GM13977 (cell line): ENCODE measurements around the gene FGF4.

ENCODE experiments used
- DNase-seq: peaks from one replicate; pipeline ENCODE4 v3.0.0; 2012; ENCODE audit warnings: low spot score
- in situ Hi-C: fragments of 300-500 bp; cut with MboI; formaldehyde crosslinking; loops from one replicate; pipeline ENCODE4 v1.12.0; 2022; ENCODE audit warnings: low sequenced_read_pairs, low pct_unique_long_range_greater_than_20kb, mixed read lengths, inconsistent platforms; ENCODE audit not compliant: unreplicated experiment
- TF ChIP-seq, protein P1 (sequence below): IDR thresholded peaks from 2 replicates; pipeline ENCODE4 v1.5.1; 2012; ENCODE audit warnings: mild to moderate bottlenecking, control low read depth; ENCODE audit not compliant: insufficient read depth; ENCODE audit errors: extremely low read depth, missing control alignments

The FGF4 gene

GRCh38 chr11:69808667-69809086 is 33.5 kb upstream of the FGF4 start:
- TF ChIP-seq, protein P1, sequence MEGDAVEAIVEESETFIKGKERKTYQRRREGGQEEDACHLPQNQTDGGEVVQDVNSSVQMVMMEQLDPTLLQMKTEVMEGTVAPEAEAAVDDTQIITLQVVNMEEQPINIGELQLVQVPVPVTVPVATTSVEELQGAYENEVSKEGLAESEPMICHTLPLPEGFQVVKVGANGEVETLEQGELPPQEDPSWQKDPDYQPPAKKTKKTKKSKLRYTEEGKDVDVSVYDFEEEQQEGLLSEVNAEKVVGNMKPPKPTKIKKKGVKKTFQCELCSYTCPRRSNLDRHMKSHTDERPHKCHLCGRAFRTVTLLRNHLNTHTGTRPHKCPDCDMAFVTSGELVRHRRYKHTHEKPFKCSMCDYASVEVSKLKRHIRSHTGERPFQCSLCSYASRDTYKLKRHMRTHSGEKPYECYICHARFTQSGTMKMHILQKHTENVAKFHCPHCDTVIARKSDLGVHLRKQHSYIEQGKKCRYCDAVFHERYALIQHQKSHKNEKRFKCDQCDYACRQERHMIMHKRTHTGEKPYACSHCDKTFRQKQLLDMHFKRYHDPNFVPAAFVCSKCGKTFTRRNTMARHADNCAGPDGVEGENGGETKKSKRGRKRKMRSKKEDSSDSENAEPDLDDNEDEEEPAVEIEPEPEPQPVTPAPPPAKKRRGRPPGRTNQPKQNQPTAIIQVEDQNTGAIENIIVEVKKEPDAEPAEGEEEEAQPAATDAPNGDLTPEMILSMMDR: no peak
- in situ Hi-C loops: no loop called here
- no peak for DNase-seq

GRCh38 chr11:69807106-69807815 is 32.1 kb upstream of the FGF4 start:
- no peak for DNase-seq
- in situ Hi-C loops: no loop called here
- TF ChIP-seq, protein P1: no peak

DNA sequence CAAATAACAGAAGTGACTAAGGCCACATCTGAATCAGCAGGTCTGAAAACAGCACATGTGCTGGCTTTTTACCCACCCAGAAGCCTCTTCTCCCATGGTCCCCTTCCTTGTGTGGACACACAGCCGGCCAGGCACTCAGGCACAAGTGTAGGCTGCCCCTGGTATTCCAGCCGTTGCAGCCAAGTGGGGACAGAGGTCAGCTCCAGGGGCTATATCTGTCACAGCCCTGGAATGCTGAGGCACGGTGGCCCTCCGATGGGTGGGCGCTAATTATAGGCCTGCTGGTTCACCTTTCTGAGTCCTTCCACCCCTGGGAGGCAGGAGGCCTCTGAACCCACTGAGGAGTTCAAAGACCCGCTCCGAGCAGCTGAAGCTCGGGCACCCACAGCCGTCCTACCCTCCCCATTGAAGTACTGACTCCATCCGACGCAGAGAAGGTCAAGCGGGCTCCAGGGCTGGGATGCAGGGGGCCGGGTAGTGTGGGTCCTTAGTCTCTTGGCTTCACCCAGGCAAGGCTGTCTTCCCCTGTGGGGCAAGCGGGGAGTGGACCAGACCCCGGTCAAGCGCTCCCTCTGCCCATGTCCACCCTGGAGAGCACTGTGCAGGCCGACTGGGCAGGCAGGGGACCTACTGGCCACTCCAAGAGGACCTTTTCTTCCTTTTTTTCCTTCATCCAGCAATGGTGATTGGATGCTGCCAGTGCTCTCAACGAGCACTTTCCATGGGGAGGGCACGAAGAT is 29.8 kb upstream of the FGF4 start:
- TF ChIP-seq, protein P1: no peak
- in situ Hi-C loops: no loop called here
- DNase-seq: no peak

DNA sequence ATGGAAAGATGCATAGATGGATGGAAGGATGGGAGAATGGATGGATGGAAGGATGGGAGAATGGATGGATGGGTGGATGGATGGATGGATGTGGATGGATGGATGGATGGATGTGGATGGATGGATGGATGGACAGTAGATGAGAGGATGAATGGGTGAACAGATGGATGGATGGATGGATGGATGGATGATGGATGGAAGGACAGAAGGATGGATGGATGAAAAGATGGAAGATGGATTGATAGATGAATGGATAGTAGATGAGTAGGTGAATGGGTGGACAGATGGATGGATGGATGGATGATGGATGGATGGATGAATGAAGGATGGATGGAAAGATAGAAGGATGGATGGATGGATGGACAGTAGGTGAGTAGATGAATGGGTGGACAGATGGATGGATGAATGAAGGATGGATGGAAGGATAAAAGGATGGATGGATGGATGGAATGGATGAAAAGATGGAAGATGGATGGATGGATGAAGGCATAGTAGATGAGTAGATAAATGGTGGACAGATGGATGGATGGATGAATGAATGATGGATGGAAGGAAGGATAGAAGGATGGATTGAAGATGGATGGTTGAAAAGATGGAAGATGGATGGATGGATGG is 28.6 kb upstream of the FGF4 start:
- TF ChIP-seq, protein P1: no peak
- DNase-seq: no peak
- in situ Hi-C loops: no loop called here

DNA sequence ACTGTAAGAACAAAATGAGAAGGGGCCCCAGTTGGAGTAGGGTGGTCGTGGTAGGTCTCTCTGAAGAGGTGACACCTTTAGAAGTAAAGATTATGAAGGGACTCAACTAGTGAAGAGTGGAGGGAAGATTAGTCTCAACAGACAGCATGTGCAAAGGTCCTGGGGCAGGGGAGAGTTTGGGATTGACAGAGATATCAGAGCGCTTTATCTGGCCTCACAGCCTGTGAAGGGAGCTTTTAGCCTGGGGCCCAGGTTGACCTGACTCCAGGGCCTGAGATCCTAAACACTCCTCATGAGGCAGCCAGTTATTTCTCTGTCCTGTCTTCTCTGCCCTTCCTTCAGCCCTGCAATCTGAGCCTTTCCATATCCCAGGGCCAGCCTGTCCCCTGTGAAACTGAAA is 27.9 kb upstream of the FGF4 start:
- DNase-seq: no peak
- in situ Hi-C loops: no loop called here
- TF ChIP-seq, protein P1: no peak

DNA sequence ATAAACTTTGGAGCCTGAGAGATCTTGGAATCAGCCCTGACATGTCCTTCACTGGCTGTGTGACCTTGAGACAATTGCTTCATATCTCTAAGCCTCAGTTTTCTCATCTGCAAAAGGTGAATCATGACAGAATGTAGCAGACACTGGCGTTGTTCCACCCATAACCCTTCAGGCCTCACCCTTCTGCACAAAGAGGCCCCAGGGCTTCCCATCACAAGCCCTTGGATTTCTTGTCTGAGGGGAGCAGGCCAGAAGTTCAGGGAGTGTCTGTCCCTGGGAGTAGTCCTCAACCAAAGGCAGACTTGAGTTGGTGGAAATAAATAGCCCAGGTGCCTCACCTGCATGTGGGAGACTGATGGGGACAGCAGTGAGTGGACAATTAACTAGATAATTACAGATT is 27.4 kb upstream of the FGF4 start:
- TF ChIP-seq, protein P1: no peak
- DNase-seq: no peak
- in situ Hi-C loops: no loop called here
